GM23338 (cell line): ENCODE results near the gene KCNE1.

Experiments used
- EZH2 ChIP-seq: fragments of 200-600 bp; sonication (generic); IDR thresholded peaks from one replicate; pipeline ENCODE4 v1.8.0; 2017; ENCODE audit warnings: antibody characterized with exemption, mild to moderate bottlenecking, low read depth; ENCODE audit not compliant: unreplicated experiment
- EZH2phosphoT487 ChIP-seq: fragments of 200-600 bp; sonication (generic); IDR thresholded peaks from one replicate; pipeline ENCODE4 v1.8.1; 2018; ENCODE audit warnings: antibody characterized with exemption; ENCODE audit not compliant: unreplicated experiment
- POLR2AphosphoS5 ChIP-seq: IDR thresholded peaks from 2 replicates; pipeline ENCODE4 v1.6.1; 2016; ENCODE audit warnings: antibody characterized with exemption, low read depth
- ZNF331 ChIP-seq: fragments of 250-450 bp; sonication (Bioruptor Pico); IDR thresholded peaks from 2 replicates; pipeline ENCODE4 v1.5.0; 2020; ENCODE audit warnings: low read depth, mild to moderate bottlenecking, moderate library complexity
- TF ChIP-seq, protein P1 (sequence below), 2 experiments: fragments of 200-600 bp in 1 of 2; sonication (generic) in 1 of 2; conservative IDR thresholded peaks; 2 replicates each; pipeline versions ENCODE4 v1.5.1 to v1.6.1; 2016 to 2017; ENCODE audit warnings: antibody characterized with exemption in 2 of 2, low read depth in 2 of 2, mild to moderate bottlenecking in 2 of 2, moderate library complexity in 1 of 2
- TF ChIP-seq, protein P2 (sequence below): IDR thresholded peaks from one replicate; pipeline ENCODE4 v1.6.1; 2018; ENCODE audit warnings: antibody characterized with exemption; ENCODE audit not compliant: unreplicated experiment

DNA sequence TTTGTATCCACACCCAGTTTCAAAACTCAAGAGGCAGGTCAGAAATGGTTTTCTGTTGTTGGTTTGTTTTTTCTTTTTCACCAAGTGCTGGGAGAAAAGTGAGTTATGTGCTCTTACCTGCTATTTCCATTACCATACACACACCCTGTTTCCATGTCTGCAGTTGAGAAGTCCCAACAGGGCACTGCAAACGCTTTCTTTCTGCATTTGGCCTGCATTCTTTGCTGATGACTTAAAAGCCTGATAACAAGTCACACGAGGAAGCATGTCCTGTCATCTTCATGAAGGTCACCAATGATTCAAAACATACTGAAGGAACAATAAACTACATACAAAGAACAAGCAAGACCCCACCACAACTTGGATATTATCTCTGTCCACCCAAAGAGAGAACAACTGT lies 24.8 kb upstream of the KCNE1 start:
- TF ChIP-seq, protein P1, sequence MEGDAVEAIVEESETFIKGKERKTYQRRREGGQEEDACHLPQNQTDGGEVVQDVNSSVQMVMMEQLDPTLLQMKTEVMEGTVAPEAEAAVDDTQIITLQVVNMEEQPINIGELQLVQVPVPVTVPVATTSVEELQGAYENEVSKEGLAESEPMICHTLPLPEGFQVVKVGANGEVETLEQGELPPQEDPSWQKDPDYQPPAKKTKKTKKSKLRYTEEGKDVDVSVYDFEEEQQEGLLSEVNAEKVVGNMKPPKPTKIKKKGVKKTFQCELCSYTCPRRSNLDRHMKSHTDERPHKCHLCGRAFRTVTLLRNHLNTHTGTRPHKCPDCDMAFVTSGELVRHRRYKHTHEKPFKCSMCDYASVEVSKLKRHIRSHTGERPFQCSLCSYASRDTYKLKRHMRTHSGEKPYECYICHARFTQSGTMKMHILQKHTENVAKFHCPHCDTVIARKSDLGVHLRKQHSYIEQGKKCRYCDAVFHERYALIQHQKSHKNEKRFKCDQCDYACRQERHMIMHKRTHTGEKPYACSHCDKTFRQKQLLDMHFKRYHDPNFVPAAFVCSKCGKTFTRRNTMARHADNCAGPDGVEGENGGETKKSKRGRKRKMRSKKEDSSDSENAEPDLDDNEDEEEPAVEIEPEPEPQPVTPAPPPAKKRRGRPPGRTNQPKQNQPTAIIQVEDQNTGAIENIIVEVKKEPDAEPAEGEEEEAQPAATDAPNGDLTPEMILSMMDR (conservative IDR thresholded peaks at IDR 0.05; ENCODE audit: low read depth in 2 of 2): no peak
- no peak for TF ChIP-seq EZH2
- TF ChIP-seq POLR2AphosphoS5: no peak
- TF ChIP-seq EZH2phosphoT487: no peak
- no peak for TF ChIP-seq ZNF331 (CRISPR knock-in tag)
- TF ChIP-seq, protein P2, sequence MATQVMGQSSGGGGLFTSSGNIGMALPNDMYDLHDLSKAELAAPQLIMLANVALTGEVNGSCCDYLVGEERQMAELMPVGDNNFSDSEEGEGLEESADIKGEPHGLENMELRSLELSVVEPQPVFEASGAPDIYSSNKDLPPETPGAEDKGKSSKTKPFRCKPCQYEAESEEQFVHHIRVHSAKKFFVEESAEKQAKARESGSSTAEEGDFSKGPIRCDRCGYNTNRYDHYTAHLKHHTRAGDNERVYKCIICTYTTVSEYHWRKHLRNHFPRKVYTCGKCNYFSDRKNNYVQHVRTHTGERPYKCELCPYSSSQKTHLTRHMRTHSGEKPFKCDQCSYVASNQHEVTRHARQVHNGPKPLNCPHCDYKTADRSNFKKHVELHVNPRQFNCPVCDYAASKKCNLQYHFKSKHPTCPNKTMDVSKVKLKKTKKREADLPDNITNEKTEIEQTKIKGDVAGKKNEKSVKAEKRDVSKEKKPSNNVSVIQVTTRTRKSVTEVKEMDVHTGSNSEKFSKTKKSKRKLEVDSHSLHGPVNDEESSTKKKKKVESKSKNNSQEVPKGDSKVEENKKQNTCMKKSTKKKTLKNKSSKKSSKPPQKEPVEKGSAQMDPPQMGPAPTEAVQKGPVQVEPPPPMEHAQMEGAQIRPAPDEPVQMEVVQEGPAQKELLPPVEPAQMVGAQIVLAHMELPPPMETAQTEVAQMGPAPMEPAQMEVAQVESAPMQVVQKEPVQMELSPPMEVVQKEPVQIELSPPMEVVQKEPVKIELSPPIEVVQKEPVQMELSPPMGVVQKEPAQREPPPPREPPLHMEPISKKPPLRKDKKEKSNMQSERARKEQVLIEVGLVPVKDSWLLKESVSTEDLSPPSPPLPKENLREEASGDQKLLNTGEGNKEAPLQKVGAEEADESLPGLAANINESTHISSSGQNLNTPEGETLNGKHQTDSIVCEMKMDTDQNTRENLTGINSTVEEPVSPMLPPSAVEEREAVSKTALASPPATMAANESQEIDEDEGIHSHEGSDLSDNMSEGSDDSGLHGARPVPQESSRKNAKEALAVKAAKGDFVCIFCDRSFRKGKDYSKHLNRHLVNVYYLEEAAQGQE: no peak
